GM12865 (cell line): Measurements from ENCODE around the gene ALPL.
"Not testable (repeated sequence)": the region's sequence is repeated elsewhere in the genome, so short reads cannot be mapped to it uniquely, and the experiment has no call there.

Source experiments
- DNase-seq: peaks from one replicate; pipeline ENCODE4 v3.0.0; 2010; ENCODE audit warnings: low read depth
- H3K4me3 ChIP-seq: 2 replicates; pipeline ENCODE4 v1.5.1; 2011; ENCODE audit warnings: mild to moderate bottlenecking, low read depth, low read length, control low read depth
- CTCF ChIP-seq: IDR thresholded peaks from 2 replicates; pipeline ENCODE4 v1.5.1; 2011; ENCODE audit warnings: low read length, control low read depth, low read depth, inconsistent platforms; ENCODE audit not compliant: insufficient read depth; ENCODE audit errors: missing control alignments

Gene ALPL

GRCh38 chr1:21559788-21560567, 50.8 kb downstream of the ALPL start:
- no peak for TF ChIP-seq CTCF
- DNase-seq = no peak
- no peak overlapping the region for H3K4me3 ChIP-seq

GRCh38 chr1:21560916-21561638, 51.9 kb downstream of the ALPL start:
- TF ChIP-seq CTCF = no peak
- DNase-seq = no peak
- no peak overlapping the region for H3K4me3 ChIP-seq

- no peak for TF ChIP-seq CTCF
- H3K4me3 ChIP-seq = no peak overlapping the region
- no peak for DNase-seq
These were observed 53.7 kb downstream of the ALPL start for GRCh38 chr1:21562896-21563295.

DNA sequence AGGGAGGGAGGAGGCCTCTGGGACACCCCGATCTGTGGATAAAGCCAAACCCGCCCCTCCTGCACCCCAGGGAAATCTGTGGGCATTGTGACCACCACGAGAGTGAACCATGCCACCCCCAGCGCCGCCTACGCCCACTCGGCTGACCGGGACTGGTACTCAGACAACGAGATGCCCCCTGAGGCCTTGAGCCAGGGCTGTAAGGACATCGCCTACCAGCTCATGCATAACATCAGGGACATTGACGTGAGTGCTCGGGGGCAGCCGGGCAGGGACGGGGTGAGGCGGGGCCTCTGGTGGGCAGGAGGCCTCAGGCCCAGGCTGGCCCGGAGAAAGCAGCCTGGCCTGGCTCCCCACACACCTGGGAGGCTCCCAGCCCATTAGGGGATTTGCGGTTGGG, 54.7 kb downstream of the ALPL start:
- TF ChIP-seq CTCF = no peak
- no peak overlapping the region for H3K4me3 ChIP-seq
- no peak for DNase-seq

DNA sequence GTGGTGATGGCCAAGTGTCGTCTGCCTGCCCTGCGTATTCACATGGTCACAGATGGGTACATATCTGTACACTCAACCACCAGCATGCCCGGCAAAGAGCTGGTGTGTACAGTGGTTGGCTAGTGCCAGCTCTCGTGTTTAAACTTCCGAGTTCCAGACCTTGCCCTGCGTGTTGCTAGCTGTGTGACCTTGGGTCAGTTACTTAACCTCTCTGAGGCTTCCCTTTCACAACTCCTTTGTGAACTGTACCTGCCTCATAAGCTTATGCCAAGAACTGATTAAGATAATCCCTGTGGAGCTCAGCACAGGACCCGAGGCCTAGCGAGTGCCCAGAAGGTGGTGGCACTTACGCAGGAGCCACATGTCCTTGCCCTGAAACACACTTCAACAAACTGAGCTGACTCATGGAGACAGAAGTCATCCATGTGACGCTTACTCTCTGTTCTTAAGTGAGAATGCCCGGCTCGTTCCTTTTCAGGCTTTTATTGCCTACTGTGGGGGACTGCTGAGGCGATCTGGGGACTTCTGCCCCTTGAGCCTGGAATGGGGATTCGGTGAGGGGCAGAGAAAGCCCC, 55.4 kb downstream of the ALPL start:
- no peak overlapping the region for H3K4me3 ChIP-seq
- TF ChIP-seq CTCF = no peak
- no peak for DNase-seq

DNA sequence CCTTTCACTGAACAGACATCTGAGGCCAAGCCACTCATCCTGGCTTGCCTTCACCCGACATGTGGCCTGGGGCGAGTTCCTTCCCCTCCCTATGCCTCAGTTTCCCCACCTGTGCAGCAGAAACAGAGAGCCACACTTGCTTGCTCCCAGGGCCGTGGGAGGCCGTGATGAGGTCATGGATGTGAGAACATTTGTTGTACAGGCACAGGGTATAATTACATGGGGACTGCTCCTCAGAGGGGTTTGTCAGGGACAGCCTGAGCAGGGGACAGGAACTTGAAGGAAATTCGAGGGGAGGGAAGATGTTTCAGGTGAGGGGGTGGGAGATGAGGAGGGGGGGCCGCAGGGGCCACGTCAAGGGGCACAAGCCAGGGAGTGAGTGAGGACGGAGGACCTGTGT, 56.1 kb downstream of the ALPL start:
- H3K4me3 ChIP-seq = no peak overlapping the region
- DNase-seq = no peak
- no peak for TF ChIP-seq CTCF

DNA sequence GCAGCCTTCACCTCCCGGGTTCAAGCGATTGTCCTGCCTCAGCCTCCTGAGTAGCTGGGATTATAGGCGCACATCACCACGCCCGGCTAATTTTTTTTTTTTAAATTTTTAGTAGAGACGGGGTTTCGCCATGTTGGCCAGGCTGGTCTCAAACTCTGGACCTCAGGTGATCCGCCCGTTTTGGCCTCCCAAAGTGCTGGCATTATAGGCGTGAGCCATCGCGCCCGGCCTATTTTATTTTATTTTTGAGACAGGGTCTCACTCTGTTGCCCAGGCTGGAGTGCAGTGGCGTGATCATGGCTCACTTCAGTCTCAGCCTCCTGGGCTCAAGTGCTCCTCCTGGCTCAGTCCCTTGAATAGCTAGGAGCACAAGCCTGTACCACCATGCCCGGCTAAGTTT, 57.1 kb downstream of the ALPL start:
- H3K4me3 ChIP-seq, DNase-seq: not testable (repeated sequence)
